HG03354 (cell line): ENCODE measurements around the gene PFN4.

ENCODE experiments used
- ATAC-seq: cut with Tn5 transposase; IDR thresholded peaks from one replicate; pipeline ENCODE4 v1.9.1; 2021; ENCODE audit warnings: mild to moderate bottlenecking; ENCODE audit not compliant: unreplicated experiment, poor library complexity, severe bottlenecking

PFN4 gene

GRCh38 chr2:24083567-24084385, 39.4 kb downstream of the PFN4 start:
- ATAC-seq, result peak; percentile 84

- ATAC-seq, result no peak
Measured at GRCh38 chr2:24082787-24083566, 40.2 kb downstream of the PFN4 start.

- no peak for ATAC-seq
Measured at GRCh38 chr2:24080701-24081100, 42.4 kb downstream of the PFN4 start.

- ATAC-seq, result no peak
Measured at GRCh38 chr2:24077879-24078278, 45.3 kb downstream of the PFN4 start.

- ATAC-seq, result no peak
Measured at GRCh38 chr2:24077535-24077877, 45.6 kb downstream of the PFN4 start.

- peak; percentile 22 for ATAC-seq
Measured at GRCh38 chr2:24076849-24077534, 46.1 kb downstream of the PFN4 start.

- peak; percentile 96 for ATAC-seq
Measured at GRCh38 chr2:24075915-24076848, 47.0 kb downstream of the PFN4 start, which contains the start of gene SF3B6. Gene SF3B6 (minus strand): TSS chr2:24076326. CDS start chr2:24076229, 97 bp downstream.

GRCh38 chr2:24075259-24075658, 47.9 kb downstream of the PFN4 start:
- no peak for ATAC-seq

- ATAC-seq, result no peak
Measured at GRCh38 chr2:24073816-24074215, 49.3 kb downstream of the PFN4 start.

- no peak for ATAC-seq
Measured at GRCh38 chr2:24072259-24072658, 50.9 kb downstream of the PFN4 start.

- ATAC-seq, result no peak
Measured at GRCh38 chr2:24065341-24065740, 57.8 kb downstream of the PFN4 start.
